DMS 273 (cell line): ENCODE results near the gene CDC40.
"Not testable (repeated sequence)": the region's sequence is repeated elsewhere in the genome, so short reads cannot be mapped to it uniquely, and the experiment has no call there.

ENCODE experiments used
- DNase-seq: peaks from one replicate; lab custom pipeline; 2025; ENCODE audit not compliant: unreplicated experiment; lab: John Stamatoyannopoulos, UW

Gene CDC40

GRCh38 chr6:110198561-110198960 lies 18.3 kb downstream of the CDC40 start:
- DNase-seq = no peak

GRCh38 chr6:110201151-110201884 lies 21.1 kb downstream of the CDC40 start:
- DNase-seq = no peak

GRCh38 chr6:110207652-110208051 lies 27.4 kb downstream of the CDC40 start:
- DNase-seq = peak; percentile 7

- DNase-seq = no peak
These were observed 31.5 kb downstream of the CDC40 start for GRCh38 chr6:110211753-110212152.

GRCh38 chr6:110214338-110214737 lies 34.1 kb downstream of the CDC40 start:
- no peak for DNase-seq

GRCh38 chr6:110216140-110216539 lies 35.9 kb downstream of the CDC40 start:
- no peak for DNase-seq

GRCh38 chr6:110217266-110217665 lies 37.0 kb downstream of the CDC40 start:
- no peak for DNase-seq

- DNase-seq = no peak
These were observed 41.5 kb downstream of the CDC40 start for GRCh38 chr6:110221738-110222137.

GRCh38 chr6:110226261-110226660 lies 46.0 kb downstream of the CDC40 start:
- DNase-seq = no peak

GRCh38 chr6:110232450-110232849 lies 52.2 kb downstream of the CDC40 start:
- no peak for DNase-seq

GRCh38 chr6:110233770-110234374 lies 53.6 kb downstream of the CDC40 start:
- DNase-seq = no peak

- not testable (repeated sequence) for DNase-seq
These were observed 55.8 kb downstream of the CDC40 start for GRCh38 chr6:110236007-110236406.

GRCh38 chr6:110239526-110240274 lies 59.5 kb downstream of the CDC40 start:
- no peak for DNase-seq

GRCh38 chr6:110244621-110245020 lies 64.4 kb downstream of the CDC40 start:
- DNase-seq = not testable (repeated sequence)

- DNase-seq = no peak
These were observed 66.2 kb downstream of the CDC40 start for GRCh38 chr6:110246378-110246777.

GRCh38 chr6:110246900-110247546 lies 66.8 kb downstream of the CDC40 start:
- DNase-seq = no peak

- DNase-seq = no peak
These were observed 69.8 kb downstream of the CDC40 start for GRCh38 chr6:110250058-110250457.

GRCh38 chr6:110250838-110251237 lies 70.6 kb downstream of the CDC40 start:
- DNase-seq = no peak

- peak; percentile 6 for DNase-seq
These were observed 75.1 kb downstream of the CDC40 start for GRCh38 chr6:110255211-110255750.

GRCh38 chr6:110256366-110256765 lies 76.1 kb downstream of the CDC40 start:
- no peak for DNase-seq

GRCh38 chr6:110265273-110265672 lies 85.0 kb downstream of the CDC40 start:
- DNase-seq = no peak
